Erythroblast (primary cell): ENCODE measurements around the gene STX3.

Source experiments
- GATA1 ChIP-seq: IDR thresholded peaks from 2 replicates; pipeline ENCODE4 v1.6.1; 2011; ENCODE audit warnings: low read depth, mild to moderate bottlenecking, control low read depth, low read length, moderate library complexity
- POLR2A ChIP-seq: IDR thresholded peaks from 2 replicates; pipeline ENCODE4 v1.6.1; 2011; ENCODE audit warnings: mild to moderate bottlenecking, low read length

- TF ChIP-seq POLR2A, result no peak
- TF ChIP-seq GATA1, result no peak
Measured at GRCh38 chr11:59792507-59792906, 37.3 kb downstream of the STX3 start.
